Hematopoietic multipotent progenitor cell treated with erythropoietin and hydrocortisone succinate and interleukin-3 and kit ligand, for 4 days (in vitro differentiated cells): ENCODE data around the gene SACS.
A peak's percentile ranks its signal among the peaks of the same experiment; 100 is the strongest.

ENCODE experiments used
- DNase-seq: peaks from one replicate; pipeline ENCODE4 v3.0.0-alpha.2; 2015

The SACS gene

GRCh38 chr13:23433171-23434153 is at the start of gene SACS:
SACS (minus strand) TSS chr13:23433702; CDS start chr13:23411239, 22,463 bp downstream.
- DNase-seq = peak; percentile 28

- DNase-seq = no peak
Observed at GRCh38 chr13:23480324-23480723, 46.8 kb upstream of the SACS start.

- DNase-seq = no peak
Observed at GRCh38 chr13:23477101-23477500, 43.6 kb upstream of the SACS start.

- DNase-seq = no peak
Observed at GRCh38 chr13:23473221-23473620, 39.7 kb upstream of the SACS start.

- peak; percentile 38 for DNase-seq
Observed at GRCh38 chr13:23472189-23472588, 38.7 kb upstream of the SACS start.

- DNase-seq = no peak
Observed at GRCh38 chr13:23470790-23471614, 37.5 kb upstream of the SACS start.

GRCh38 chr13:23469951-23470421 is 36.5 kb upstream of the SACS start:
- no peak for DNase-seq

GRCh38 chr13:23468811-23469210 is 35.3 kb upstream of the SACS start:
- DNase-seq = no peak

DNA sequence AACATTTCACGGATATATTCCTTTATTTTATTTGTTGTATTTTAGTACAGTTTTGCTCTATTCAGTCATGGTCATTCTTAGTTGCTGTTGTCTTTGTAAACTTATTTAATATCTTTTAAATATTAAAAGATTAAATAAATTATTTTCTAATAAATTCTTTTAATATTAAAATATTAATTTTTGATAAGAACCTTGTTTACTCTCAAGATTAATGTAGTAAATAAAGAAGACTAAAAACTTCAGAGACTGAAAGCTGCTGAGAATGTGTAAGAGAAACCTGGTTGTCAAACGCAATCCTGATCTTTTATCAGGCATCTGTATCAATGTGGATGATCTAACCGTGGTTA is 34.4 kb upstream of the SACS start:
- DNase-seq = no peak

DNA sequence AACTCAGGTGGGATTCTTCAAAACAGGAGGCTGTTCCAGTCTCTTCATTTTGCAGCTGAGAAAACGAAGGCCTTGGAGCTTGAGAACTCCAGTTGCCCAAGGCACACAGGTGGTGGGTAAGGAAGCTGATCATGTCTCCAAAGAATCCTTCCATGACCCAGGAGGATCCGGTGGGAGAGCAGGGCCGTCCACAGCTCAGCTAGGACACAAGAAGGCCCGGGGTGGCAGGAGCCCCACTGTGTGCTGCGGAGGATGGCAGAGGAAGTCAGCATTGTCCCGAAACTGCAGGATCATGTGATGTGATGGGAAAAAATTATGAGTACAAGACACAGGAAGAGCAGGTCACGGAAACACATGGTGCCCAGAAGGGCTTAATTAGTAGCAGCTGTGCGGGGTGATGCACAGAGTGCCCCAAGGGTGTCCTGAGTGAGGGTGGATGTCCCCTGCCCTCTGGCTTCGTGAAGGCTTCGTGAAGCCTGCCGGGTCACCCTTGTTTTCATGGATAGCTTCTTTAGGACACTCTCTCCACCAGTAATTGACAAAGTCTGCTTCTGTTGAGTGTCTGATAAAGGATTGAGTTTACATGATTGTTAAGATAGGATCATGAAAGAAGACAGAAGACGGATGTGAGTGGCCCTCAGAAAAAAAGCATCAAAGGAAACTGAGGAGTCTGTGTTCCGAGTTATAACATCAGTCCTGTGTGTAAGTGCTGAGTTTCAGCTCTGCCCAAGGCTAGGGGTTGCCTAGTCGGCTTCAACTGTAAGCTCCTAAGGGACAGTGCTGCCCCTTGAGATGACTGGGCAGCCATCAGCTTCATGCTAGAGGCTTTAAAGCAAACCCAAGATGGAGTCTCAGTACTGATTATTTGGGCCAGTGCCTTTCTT is 33.8 kb upstream of the SACS start:
- no peak for DNase-seq

GRCh38 chr13:23466144-23467002 is 32.9 kb upstream of the SACS start:
- DNase-seq = peak; percentile 90

DNA sequence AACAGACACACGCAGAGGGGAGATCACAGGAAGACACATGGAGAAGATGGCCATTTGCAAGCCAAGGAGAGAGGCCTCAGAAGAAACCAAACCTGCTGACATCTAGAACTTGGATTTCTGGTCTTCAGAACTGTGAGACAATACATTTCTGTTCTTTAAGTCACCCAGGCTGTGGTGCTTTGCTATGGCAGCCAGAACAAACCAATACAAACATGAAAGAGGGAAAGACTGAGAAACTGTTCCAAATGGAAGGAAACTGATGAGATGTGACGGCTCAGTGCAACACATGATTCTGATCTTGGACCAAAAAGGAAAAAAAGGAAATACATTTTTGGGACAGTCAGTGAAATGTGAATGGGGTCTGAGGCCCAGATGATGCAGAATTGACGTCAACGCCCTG is 30.2 kb upstream of the SACS start:
- DNase-seq = peak; percentile 24

DNA sequence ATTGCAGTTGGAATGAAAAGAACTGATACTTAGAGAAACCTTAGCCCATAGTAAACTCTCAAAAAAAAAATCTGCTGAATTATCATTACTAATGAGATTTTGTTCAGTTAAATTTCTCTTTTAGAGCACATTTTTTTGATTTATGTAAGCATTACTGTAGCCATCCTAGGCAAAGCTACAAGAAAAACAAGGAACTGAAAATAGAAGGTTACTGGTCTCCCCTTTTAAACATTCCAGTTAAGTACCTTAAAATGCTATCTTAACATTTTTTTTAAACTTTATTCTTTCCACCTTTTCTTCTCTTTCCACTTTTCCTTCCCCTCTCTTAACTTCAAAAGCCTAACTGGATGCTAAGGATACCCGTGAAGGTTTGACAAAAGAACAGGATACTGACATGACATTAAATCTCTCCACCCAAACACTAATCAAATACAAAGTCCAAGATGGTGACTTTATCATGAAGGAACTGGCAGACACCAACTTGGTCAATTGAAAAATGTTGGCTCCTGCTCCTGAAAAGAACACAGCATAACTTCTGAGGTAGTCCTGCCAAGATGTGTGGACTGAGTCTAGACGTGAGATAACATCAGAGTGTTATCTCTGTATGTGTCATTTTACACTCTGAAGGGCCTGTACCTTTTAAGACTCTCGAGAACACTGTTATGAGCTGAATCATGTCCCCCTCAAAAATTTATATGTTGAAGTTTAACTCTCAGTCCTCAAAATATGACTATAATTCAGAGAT is 29.5 kb upstream of the SACS start:
- peak; percentile 15 for DNase-seq

- DNase-seq = no peak
Observed at GRCh38 chr13:23461544-23461943, 28.0 kb upstream of the SACS start.

DNA sequence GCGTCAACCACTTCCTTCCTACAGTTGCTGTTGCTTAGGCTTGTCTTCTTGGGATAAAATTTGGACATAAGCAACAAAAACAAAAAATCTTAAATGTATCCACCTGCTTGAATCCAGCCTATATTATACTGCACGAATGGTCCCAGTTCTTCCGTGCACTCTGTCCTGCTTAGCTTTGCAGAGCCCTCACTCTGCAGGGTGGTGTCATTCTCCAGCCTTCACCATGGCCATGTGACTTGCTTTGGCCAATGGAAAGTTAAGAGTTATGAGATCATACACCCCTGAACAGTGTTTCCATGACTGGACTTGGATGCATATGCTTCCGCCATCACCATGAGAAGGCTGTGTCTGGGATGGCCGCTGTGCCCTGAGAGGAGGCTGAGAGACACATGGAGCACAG is 27.4 kb upstream of the SACS start:
- no peak for DNase-seq

- peak; percentile 74 for DNase-seq
Observed at GRCh38 chr13:23460309-23460708, 26.8 kb upstream of the SACS start.

DNA sequence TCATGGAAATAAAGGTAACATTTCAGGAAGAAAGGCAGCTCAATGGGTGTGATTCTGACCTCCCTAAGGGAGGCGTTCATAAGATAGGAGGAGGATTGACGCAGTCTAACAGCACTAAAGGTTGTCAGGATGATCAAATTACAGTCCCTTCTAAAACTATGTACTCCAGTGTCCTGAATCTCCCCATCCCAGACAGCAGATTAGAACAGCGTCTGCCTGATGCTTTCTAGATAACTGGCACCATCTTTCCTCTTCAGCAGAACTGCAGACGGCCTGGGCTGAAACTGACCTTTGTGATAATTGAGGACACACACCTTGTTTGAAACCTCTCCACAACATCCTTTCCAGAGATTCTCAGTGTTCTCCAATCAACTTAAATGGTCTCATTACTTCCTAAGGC is 25.5 kb upstream of the SACS start:
- DNase-seq = no peak

DNA sequence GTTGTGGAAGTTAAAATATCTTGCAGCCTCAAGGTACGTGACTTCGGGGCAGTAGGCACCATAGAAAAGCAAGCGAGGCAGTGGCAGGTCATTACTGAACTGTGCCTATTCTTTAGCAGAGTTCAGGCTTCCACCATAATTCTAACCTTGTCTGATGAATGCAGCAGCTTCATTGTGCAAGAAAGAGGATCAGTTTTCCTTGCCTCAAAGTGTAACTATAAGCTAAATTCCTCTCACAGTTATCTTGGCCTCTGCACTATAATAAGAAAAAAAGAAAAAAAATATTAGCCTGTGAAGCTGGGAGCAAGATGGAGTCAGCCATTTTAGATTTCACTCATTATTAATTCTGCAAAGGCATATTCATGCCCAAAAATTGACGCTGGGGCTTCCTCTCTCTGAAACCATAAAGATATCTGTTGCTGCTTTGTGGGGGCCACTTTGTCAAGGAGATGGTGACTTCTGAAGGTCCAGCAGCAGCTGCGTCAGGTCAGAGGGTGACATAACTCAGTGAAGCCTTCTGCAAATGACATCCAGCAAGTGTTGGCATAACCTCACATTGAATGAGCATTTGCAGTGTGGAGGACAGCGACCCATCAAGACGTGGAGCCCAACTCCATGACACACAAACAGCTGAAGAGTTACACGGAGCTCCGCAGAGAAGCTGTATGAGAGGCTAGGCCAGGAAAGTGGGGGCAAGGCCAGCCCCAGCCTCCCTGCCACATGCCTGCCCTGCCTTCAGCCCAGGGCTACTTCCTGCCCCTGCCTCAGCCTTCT is 23.1 kb upstream of the SACS start:
- no peak for DNase-seq

- no peak for DNase-seq
Observed at GRCh38 chr13:23455401-23456185, 22.1 kb upstream of the SACS start.
